Astrocyte of the spinal cord (primary cell): ENCODE results near the gene COQ3.

Experiments used
- DNase-seq: peaks from one replicate; pipeline ENCODE4 v3.0.0; 2011; ENCODE audit warnings: low read depth, low spot score
- H3K4me3 ChIP-seq: 2 replicates; pipeline ENCODE4 v1.5.1; 2011; ENCODE audit warnings: low read depth, mild to moderate bottlenecking, low read length, moderate library complexity
- CTCF ChIP-seq: IDR thresholded peaks from 2 replicates; pipeline ENCODE4 v1.5.1; 2012; ENCODE audit warnings: low read depth, mild to moderate bottlenecking, low read length, inconsistent platforms
- in situ Hi-C: cut with HindIII; loops from 2 replicates; pipeline ENCODE4 v1.10.0; 2017; ENCODE audit warnings: low sequenced_read_pairs

COQ3 gene

GRCh38 chr6:99415446-99415845, 21.5 kb upstream of the COQ3 start:
- in situ Hi-C loops = no loop called here
- no peak for TF ChIP-seq CTCF
- no peak for DNase-seq
- no peak overlapping the region for H3K4me3 ChIP-seq

DNA sequence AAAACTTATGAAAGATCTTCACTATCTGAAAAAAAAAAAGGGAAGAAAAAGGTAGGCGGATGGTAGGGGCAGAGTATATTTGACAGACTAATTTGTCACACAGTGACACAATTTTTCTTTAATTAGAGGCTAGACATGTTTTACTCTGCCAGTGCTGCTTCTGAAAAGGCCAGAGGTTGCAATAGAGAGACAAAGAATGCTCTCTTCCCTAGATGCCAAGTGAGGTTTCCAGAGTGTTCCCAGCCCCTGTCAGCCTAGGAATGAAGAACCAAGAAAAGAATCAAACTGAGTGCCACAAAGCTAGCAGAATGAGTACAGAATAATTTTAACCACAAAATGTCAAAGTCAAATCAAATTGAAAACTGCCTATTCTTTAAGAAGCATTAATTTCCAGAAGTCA, 18.1 kb upstream of the COQ3 start:
- no peak for DNase-seq
- no peak overlapping the region for H3K4me3 ChIP-seq
- TF ChIP-seq CTCF = no peak
- in situ Hi-C loops = no loop called here

GRCh38 chr6:99409672-99410071, 15.7 kb upstream of the COQ3 start:
- TF ChIP-seq CTCF = no peak
- in situ Hi-C loops = no loop called here
- H3K4me3 ChIP-seq = no peak overlapping the region

GRCh38 chr6:99407076-99407475, 13.1 kb upstream of the COQ3 start:
- in situ Hi-C loops = no loop called here
- TF ChIP-seq CTCF = no peak
- H3K4me3 ChIP-seq = no peak overlapping the region
- no peak for DNase-seq

More at GRCh38 chr6:99409672-99410071, 15.7 kb upstream of the COQ3 start:
- DNase-seq = no peak

GRCh38 chr6:99402448-99402847, 8.5 kb upstream of the COQ3 start:
- in situ Hi-C loops = no loop called here
- no peak overlapping the region for H3K4me3 ChIP-seq
- no peak for DNase-seq
- TF ChIP-seq CTCF = no peak

DNA sequence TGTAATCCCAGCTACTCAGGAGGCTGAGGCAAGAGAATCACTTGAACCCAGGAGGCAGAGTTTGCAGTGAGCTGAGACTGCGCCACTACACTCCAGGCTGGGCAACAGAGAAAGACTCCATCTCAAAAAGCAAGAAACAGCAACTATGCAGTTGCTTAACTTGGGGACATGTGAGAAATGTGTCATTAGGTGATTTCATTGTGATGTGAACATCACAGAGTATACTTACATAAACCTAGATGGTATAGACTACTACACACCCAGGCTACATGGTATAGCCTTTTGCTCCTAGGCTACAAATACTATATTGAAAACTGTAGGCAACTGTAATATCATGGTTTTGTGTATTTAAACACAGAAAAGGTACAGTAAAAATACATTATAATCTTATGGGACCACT, 3.3 kb upstream of the COQ3 start:
- in situ Hi-C loops = no loop called here
- TF ChIP-seq CTCF = no peak
- no peak for DNase-seq
- no peak overlapping the region for H3K4me3 ChIP-seq

GRCh38 chr6:99393366-99393697, 663 bp downstream of the COQ3 start:
- in situ Hi-C loops = no loop called here

More at GRCh38 chr6:99393366-99393697, 663 bp downstream of the COQ3 start:
- DNase-seq = no peak
- H3K4me3 ChIP-seq = peak overlapping the region; percentile 87
- no peak for TF ChIP-seq CTCF
